Testis (tissue), 2 donors: ENCODE measurements around the gene C17orf67.

Source experiments
- POLR2A ChIP-seq: fragments of 450-650 bp; IDR thresholded peaks from one replicate; pipeline ENCODE4 v1.6.1; 2017; ENCODE audit warnings: antibody characterized with exemption, mild to moderate bottlenecking, moderate library complexity
- TF ChIP-seq, protein P1 (sequence below), 3 experiments: fragments of 450-650 bp in 2 of 3; fragments of 200-600 bp in 1 of 3; sonication (generic) in 1 of 3; IDR thresholded peaks; one replicate each; pipeline ENCODE4 v1.5.1; 2016 to 2019; ENCODE audit warnings: antibody characterized with exemption in 3 of 3, mild to moderate bottlenecking in 2 of 3, moderate library complexity in 1 of 3

DNA sequence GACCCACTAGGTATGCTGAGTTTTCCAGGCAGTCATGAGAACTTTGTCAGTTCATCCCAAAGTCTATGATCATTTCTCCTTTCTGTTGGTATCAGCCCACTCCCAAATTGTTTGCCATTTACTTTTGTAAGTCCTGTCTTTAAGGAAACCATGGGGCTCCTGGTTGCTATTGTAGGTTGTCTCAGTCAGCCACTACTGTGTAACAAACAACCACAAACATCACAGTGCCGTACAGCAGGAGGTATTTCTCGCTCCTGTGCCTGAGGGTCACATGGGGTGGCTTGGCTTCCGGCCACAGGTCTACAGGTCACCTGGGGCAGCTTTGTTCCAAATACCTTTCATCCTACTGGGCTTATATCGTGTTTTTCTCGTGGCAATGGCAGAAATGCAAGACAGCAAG lies 71.6 kb downstream of the C17orf67 start:
- TF ChIP-seq, protein P1, sequence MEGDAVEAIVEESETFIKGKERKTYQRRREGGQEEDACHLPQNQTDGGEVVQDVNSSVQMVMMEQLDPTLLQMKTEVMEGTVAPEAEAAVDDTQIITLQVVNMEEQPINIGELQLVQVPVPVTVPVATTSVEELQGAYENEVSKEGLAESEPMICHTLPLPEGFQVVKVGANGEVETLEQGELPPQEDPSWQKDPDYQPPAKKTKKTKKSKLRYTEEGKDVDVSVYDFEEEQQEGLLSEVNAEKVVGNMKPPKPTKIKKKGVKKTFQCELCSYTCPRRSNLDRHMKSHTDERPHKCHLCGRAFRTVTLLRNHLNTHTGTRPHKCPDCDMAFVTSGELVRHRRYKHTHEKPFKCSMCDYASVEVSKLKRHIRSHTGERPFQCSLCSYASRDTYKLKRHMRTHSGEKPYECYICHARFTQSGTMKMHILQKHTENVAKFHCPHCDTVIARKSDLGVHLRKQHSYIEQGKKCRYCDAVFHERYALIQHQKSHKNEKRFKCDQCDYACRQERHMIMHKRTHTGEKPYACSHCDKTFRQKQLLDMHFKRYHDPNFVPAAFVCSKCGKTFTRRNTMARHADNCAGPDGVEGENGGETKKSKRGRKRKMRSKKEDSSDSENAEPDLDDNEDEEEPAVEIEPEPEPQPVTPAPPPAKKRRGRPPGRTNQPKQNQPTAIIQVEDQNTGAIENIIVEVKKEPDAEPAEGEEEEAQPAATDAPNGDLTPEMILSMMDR (IDR thresholded peaks at IDR 0.05): no peak
- TF ChIP-seq POLR2A: no peak
